Suprapubic skin (tissue), 3 donors: ENCODE data around the gene FBXO3.

Experiments
- CTCF ChIP-seq, 2 donors: fragments of 200-600 bp in 1 of 2; fragments of 450-650 bp in 1 of 2; sonication (generic) in 1 of 2; IDR thresholded peaks; one replicate each; pipeline ENCODE4 v1.5.1; 2016 to 2019; ENCODE audit warnings: antibody characterized with exemption in 2 of 2, mild to moderate bottlenecking in 1 of 2, moderate library complexity in 1 of 2
- POLR2A ChIP-seq, 2 donors: fragments of 450-650 bp; IDR thresholded peaks; one replicate each; pipeline ENCODE4 v1.6.1; 2017; ENCODE audit warnings: antibody characterized with exemption in 2 of 2, mild to moderate bottlenecking in 2 of 2, moderate library complexity in 2 of 2

GRCh38 chr11:33700063-33700501 lies 74.2 kb downstream of the FBXO3 start:
- TF ChIP-seq CTCF (IDR thresholded peaks at IDR 0.05) (no peak), POLR2A (IDR thresholded peaks at IDR 0.05) (no peak)
